SK-MEL-5 (cell line): Measurements from ENCODE around the gene CCDC188. TPM values are rescaled to one million over a fixed set of nuclear protein-coding genes. Genes with fewer than 3 reads are reported as not detected.

Experiments used
- DNase-seq: peaks from one replicate; pipeline ENCODE4 v3.0.0-alpha.2; 2016; ENCODE audit warnings: low read depth, low spot score
- in situ Hi-C: cut with HindIII; loops from 2 replicates; pipeline ENCODE4 v1.10.0; 2016; ENCODE audit warnings: low sequenced_read_pairs, high pct_unique_total_duplicates, low pct_unique_long_range_greater_than_20kb
- total RNA-seq: library from RNA; depleted of rRNA; stranded (reverse); fragments of >200 nt; shearing (Covaris generic); gene quantifications from 2 replicates; pipeline ENCODE4 v1.2.3, GENCODE V29; 2014

CCDC188 gene
- total RNA-seq, 1 experiment from 2014 or later, result not detected

DNA sequence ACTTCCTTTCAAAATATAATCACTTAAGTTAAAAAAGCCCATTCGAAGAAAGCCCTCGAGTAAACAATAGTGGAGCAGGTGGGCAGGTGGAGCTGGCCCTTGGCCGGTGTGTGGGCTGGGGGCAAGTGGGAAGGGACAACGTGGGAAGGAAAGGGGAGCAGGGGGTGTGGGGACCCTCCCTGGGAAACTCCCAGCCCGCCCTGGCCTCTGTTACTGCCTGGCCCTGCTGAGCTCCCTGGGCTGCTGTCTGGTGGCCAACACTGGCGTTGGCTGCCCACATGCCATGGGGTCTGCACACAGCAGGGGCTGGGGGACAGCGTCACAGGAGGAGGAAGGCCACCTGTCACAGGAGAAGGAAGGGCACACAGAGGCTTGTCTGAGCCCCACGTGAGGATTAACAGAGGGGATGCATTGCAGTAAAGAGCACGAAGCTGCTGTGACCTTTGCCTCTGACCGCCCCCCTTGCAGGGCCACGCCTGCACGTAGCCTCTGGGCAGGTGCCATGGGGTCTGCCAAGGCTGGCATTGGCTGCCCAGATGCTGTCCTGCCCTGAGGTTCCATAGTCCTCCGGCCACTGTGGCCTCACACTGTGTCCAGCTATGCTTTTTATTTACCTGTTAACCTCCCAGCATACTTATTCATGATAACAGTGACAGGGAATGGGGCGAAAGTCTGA lies 36.2 kb upstream of the CCDC188 start:
- no peak for DNase-seq
- in situ Hi-C loops, result no loop called here

DNA sequence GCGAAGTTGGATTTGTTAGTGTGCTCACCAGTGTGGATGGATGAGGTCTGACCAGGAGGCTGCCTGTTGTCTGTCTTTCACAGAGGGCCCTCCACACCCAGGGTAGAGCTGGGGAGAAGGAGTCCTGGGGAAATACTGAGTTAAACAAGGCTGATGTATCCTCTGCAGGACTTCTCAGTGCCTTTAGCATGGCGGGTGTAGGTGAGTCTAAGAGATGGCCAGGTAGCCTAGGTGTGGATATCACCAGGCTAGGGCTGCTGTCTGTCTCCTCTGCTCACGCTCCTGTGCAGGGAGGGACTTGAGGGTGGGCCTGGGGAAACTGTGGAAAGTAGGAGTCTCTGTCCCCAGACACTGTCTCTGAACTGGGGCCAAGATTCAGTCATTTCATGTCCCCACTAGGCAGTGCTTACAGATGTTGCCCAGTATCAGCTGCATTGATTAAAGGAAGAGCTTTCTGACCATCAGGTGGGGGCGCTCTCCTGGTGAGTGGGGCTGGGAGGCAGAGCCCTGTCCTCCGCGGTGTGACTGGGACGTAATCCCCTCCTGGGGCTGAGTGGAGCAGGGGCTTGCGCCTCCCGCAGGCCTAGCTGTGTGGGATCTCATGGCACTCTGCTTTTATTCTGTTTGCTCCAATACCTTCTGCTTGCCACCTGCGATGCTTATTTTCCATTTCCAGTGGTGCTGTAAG lies 35.5 kb upstream of the CCDC188 start:
- in situ Hi-C loops, result no loop called here

DNA sequence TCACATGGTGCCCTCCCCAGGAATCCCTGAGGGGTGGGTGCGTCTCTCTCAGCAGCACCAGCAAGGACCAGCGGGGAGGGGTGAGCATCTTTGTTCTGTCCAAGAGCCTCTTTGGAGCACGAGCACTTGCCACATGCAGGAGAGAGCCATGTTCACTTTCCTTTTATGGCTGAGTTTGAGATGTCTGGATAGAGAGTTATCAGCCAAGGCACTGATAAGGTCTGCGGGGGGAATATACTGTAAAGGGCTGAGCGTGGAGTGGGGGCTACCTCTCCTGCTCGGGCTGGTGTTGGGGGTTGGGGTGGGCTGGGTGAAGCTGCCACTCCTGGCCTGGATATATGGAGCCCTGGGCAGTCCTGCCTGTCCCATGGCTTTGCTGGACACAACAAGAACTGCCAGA lies 34.9 kb upstream of the CCDC188 start:
- no peak for DNase-seq
- in situ Hi-C loops, result no loop called here

More for the DNA sequence above, 35.5 kb upstream of the CCDC188 start:
- peak; percentile 45 for DNase-seq

DNA sequence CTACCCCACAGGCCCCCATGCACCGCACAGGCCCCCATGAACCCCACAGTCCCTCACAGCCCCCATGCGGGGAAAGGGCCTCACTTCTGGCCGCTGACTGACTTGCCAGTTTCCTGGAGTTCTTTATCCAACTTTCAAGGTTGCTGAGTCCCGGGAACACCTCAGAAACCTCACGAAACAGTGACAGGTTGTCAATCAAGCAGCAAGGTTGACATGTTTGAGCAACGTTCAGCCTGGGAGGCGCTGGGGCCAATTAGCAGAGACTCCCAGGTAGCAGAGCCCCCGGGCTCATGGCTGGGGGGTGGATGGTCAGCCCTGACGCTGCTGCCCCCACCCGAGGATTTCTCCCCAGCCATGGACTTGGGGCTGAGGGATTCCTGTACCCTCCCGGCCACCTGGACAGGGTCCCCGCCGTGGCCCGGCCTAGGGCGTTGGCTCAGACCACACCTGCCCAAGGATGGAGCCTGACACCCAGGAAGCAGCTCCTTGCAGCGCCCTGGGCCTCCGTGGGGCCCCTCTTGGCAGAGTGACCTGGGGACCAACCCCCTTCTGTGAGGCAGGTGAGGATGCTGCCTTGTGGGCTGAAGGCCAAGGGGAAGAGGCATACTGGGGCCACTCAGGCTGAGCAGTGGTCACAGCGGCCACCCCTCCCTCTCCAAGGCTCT lies 33.8 kb upstream of the CCDC188 start:
- DNase-seq, result no peak
- in situ Hi-C loops, result no loop called here

DNA sequence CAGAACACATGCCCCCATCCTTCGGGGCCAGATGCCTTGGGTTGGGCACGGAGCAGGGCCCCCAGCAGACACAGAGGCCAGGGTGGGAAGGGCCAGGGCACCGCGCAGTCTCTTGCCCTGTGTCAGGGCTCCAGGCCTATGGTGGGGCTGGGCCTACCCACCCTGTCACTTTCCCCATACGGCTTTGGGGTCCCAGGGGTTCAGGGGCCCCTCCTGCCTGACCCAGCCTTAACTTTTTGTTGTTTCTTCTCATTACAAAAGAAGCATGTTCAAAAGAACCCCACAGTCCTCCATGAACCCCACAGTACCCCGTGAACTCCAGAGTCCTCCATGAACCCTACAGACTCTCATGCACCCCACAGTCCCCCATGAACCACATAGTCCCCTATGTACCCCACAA lies 33.0 kb upstream of the CCDC188 start:
- DNase-seq, result no peak
- in situ Hi-C loops, result no loop called here

DNA sequence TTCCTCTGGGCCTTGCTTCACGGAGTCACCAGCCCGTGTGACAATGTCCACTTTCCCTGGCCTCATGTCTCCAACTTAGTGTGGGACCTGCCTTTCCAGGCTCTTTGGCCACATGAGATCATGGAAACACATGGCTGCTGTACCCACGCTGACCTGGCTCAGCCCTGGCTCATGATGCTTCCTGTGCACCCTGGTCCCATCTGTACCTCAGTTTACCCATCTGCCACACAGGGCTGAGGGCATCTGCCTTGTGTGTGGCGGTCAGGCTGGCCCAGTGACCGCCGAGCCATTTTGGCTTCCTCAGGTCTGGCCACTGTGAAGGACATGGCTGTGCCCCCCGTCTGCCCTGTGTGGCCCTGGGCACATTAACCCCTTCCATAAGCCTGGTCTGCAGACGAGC lies 32.2 kb upstream of the CCDC188 start:
- no peak for DNase-seq

DNA sequence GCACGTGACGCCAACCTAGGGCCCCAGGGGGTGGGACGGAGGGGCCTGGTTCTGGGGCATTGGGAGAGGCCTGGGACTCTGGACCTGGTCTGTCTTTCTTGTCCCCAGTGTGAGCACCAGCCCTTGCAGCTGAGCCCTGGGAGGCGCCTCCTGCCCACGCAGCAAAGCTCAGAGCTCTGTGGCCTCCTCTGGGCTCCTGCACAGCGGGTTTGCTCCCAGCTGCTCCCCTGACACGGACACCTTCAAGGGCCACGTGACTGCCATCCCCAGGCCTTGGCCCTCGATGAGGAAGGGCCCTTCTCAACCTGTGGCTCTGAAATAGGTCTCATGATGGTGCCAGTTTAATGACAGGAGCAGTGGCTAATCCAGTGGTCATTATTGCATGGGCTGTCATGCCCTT lies 31.5 kb upstream of the CCDC188 start:
- in situ Hi-C loops, result no loop called here
- no peak for DNase-seq

More for the DNA sequence above, 32.2 kb upstream of the CCDC188 start:
- in situ Hi-C loops, result no loop called here

DNA sequence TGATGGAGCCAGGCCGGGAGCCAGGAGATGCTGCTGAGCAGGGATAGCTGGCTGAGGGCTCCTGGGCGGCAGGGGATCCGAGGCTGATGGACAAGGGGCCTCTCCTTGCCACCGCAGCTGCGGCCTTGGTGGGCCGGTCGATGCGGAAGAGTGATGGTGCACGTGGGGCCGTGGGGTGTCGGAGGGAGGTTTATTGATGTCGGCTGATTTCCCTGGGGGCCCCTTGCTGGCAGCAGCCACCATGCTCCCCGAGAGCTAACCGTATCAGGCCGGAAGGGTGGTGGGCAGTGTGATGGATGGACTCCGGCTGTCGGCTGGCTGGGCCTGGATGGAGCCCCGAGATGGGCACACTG lies 31.0 kb upstream of the CCDC188 start:
- in situ Hi-C loops, result no loop called here
- DNase-seq, result no peak

DNA sequence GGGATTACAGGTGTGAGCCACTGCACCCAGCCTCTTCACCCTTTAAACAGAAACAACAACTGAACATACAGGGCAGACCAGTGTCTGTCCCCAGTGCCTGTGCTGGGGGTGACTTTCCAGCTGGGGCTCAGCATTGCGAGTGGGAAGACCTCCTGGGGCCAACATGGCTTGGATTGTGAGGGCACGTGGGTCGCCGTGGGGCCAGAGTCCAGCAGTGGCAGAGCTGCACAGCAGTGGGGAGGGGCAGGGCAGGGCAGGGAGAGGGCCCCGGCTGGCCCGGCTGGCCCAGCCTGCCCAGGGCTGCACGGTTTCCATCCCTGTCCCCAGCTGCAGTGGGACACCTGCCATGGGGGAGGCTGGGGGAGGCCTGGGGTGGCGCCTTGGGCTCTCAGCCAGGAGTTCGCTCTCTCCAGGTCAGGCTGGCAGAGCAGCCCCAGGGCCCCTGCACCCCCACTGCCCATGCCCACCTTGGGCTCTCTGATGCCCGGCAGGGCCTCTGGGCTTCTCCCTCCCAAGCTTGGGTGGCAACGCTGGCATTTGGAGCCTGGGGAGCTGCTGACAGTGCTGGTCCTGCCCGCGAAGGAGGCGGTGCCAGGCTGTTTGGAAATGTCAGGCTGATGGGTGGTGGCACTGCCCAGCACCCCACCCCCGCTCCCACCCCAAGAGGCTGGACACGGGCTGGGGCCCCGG lies 30.5 kb upstream of the CCDC188 start:
- no peak for DNase-seq
- in situ Hi-C loops, result no loop called here

DNA sequence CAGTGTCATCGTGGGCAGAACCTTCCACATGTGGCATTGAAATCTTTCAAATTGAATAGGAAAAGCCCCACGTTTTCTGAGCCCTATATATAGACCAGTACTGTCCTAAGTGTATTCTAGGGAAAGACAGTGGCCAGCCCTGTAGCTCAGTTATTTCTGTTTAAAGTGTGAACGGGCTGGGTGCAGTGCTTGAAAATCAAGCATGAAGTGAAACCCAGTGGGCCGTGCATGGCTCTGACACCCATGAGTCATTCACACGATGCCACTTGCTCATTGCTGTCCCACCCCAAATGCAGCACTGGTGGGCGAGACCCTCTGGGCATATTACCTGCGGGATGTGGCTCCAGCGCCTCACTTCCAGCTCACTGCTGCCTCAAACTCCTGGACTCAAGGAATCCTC lies 29.8 kb upstream of the CCDC188 start:
- no peak for DNase-seq
- in situ Hi-C loops, result no loop called here

DNA sequence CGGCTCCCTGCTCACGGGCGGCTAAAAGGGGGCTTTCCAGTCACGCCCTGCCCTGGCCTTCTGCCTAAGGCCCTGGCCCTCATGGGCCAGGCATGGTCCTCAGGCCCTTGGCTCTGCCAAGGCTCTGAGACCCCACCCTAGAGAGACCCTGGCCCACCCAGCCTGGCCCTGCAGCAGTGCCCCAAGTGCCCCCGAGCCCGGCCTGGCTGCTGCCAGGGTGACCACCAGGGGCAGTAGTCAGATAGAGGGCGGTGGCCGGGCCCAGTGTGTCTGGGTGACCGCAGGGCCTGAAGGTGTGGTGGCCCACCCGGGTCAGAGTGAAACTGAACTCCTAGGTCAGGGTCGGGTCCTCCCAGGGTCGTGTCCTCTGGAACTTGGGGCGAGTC lies 29.4 kb upstream of the CCDC188 start:
- in situ Hi-C loops, result no loop called here
- peak; percentile 10 for DNase-seq

DNA sequence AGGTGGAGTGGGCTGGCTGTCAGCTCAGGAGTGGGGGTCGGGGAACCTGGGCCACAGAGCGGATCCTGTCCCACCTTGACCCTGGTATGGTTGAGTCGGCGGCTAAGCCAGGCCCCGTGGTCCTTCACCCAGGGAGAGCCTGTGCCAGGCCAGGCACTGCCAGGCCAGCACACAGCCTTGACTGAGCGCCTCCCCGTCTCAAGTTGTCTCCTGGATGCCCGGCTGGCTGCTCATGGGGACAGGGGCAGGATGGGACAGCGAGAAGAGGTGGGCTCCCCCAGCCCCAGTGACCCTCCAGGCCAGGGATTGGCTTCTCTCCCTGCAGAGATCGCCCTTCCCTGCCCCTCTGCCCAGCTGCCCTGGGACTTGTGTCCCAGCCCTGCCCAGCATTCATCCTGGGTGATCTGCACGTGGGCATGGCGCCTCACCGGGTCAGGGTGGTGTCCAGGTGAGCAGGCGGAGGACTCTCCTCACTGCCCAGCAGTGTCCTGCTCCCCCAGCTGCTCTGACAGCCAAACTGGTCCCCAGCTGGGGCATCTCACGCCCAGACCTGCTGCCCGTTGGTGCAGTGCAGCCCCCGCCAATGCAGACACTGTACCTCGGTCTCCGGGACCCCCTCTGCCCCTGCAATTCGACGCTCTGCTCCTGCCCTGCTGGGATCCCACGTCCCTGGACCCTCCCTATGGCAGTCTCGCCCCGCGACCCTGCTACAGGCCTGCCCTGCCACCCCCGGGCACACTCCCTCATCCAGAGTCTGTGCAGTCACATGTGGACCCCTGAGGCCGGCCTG lies 28.8 kb upstream of the CCDC188 start:
- in situ Hi-C loops, result no loop called here
- no peak for DNase-seq

DNA sequence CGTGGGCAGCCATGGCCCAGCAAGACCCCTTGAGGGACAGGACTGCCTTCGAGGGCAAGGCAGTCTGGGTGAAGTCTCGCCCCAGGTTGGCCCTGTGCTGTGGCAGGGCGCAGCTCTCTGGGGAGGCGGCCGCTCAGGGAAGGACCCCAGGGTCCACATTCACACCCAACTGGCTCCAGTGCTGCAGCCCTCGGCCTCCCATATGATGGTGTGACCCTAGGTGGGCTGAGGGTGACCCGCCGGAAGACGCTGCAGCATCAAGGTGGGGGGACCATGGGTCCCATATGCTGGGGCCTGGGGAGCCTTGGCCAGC lies 28.0 kb upstream of the CCDC188 start:
- in situ Hi-C loops, result no loop called here
- no peak for DNase-seq

DNA sequence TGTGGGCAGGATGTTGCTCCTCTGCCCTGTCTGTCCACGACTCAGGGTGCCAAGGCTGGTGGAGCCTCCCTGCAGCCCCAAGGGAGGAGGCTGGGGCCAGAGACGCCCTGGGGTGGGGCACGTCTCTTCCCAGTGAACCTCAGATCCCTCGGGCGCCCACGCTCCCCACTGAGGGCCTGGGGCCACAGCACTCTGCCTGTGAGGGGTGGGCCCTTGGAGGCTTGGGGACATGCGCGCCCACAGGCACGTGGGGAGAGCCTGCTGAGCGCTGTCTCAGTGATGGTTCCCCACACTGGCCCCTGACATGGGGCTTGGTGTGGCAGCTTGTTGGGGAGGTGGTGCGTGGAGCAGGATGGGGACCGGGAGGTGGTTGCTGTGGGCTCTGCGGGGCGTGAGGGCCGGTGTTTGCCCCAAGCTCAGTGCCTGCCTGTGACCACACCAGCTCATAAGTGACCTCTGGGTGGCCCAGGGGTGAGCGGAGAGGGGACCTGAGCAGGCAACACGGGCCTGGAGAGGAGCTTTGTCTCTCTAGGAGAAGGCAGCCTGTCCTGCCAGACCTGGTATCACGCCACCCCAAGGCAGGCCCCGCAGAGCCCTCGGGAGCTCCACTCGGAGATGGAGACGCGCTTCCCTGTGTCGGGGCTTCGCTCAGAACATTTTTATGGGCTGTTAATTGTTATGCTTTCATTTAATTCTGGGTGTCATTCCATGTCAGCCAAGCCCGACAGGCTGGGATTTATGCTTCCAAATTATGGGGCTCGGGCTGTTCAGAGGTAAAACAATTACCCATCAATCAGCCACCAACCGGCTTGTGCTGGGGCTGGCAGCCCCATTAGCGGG lies 27.4 kb upstream of the CCDC188 start:
- in situ Hi-C loops, result no loop called here
- DNase-seq, result no peak

DNA sequence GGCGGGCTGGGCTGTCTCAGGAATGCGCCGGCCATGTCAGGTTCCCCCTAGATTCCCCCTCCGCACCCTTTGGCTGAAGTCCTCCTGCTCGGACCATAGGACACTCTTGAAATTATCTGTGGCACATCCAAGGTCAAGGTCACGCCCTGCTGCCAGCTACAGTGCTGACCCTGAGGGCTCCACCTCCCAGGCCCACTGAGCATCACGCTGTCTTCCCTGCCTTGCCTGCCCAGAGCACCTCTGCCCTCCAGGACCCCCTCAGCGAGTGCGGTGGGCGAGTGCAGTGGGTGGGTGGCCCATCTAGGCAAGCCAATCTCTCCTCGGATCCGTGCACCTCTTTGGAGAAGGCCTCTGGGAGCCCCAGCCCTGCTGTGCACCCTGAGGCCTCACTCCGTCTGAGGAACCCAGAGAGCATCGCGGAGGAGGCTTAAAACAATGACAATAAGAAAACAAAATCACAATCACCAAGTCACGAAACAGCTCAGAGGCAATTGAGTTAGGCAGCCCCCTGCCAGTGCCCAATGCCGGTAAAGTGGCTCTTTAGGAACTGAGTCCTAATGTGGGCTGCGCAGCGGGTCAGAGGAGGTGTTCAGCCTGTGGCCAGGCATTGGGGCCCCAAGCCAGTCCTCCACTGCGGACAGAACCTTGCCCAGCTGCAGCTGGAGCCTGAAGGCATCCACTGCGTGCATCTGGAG lies 26.5 kb upstream of the CCDC188 start:
- in situ Hi-C loops, result no loop called here
- no peak for DNase-seq

DNA sequence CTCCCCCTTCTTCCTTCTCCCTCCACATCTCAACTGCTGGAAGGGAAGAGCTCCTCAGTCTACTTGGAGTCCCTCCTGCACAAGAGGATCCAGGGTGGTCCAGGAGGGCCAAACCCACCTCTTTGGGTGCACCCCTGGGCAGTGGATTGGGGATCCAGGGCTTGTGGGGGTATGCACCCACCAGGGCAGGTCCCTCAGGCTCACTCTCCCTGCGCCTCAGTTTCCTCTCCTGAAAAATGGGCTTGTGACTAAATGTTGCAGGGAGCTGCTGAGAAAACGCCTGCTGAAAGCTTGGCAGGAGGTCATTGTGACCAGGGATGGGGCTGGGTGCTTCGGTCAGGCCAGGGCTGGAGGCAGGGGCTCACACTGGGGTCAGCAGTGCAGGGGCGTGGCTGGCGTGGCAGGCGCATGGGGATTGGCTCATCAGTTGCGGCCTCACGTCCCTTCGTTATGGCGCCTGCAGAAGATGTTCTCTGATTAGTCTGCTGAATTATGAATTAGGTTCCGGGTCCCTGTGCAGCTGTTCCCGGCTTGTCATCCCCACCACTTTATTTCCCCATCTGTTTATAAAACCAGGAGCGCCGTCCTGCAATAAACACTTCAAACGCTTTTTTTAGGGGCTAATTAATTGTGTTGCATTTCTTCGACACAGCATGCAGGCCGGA lies 25.7 kb upstream of the CCDC188 start:
- in situ Hi-C loops, result no loop called here
- no peak for DNase-seq
